Activated CD8-positive, alpha-beta T cell treated with anti-CD3 and anti-CD28 coated beads, Interleukin-2, amount 10 ng/mL, durations not matched to agents 7 days and 5 days (primary cell): ENCODE measurements around the gene EXOC6B. TPM values are rescaled to one million over a fixed set of nuclear protein-coding genes. Genes with fewer than 3 reads are reported as not detected.

ENCODE experiments used
- ATAC-seq: fragments of 150-1000 bp; cut with Tn5 transposase; one replicate; pipeline ENCODE4 v1.10.0; 2021; ENCODE audit warnings: moderate library complexity
- CTCF ChIA-PET: fragments of 350-600 bp; sonication (Branson Sonifier 250); formaldehyde crosslinking; loops from one replicate; lab custom pipeline; 2021; ENCODE audit warnings: antibody characterized with exemption; lab: Charles Lee
- POLR2A ChIA-PET: fragments of 350-600 bp; sonication (Branson Sonifier 250); formaldehyde crosslinking; loops from one replicate; lab custom pipeline; 2021; ENCODE audit warnings: antibody characterized with exemption; lab: Charles Lee
- DNase-seq: peaks from one replicate; pipeline ENCODE4 v3.0.0-alpha.2; 2020
- H3K27ac Mint-ChIP-seq: one replicate; pipeline ENCODE4 v1.8.0; 2021; ENCODE audit warnings: mild to moderate bottlenecking, mixed read lengths
- H3K27me3 Mint-ChIP-seq: one replicate; pipeline ENCODE4 v1.8.0; 2021; ENCODE audit warnings: low read depth, mixed read lengths
- H3K36me3 Mint-ChIP-seq: one replicate; pipeline ENCODE4 v1.8.0; 2021; ENCODE audit warnings: low read depth, mixed read lengths
- H3K4me1 Mint-ChIP-seq: one replicate; pipeline ENCODE4 v1.8.0; 2021; ENCODE audit warnings: low read depth, mixed read lengths
- H3K4me3 Mint-ChIP-seq: one replicate; pipeline ENCODE4 v1.8.0; 2021; ENCODE audit warnings: mild to moderate bottlenecking, mixed read lengths
- H3K9me3 Mint-ChIP-seq: one replicate; pipeline ENCODE4 v1.8.0; 2022; ENCODE audit warnings: mixed read lengths; ENCODE audit not compliant: insufficient read depth
- total RNA-seq, 2 experiments: library from RNA; stranded (reverse); gene quantifications; one replicate each; pipeline ENCODE4 v1.2.3, GENCODE V29; 2021

EXOC6B gene
- total RNA-seq, 2 experiments from 2014 or later, result 17.8 to 18.8 TPM

GRCh38 chr2:72235497-72236415 is 590.1 kb downstream of the EXOC6B start:
- Mint-ChIP-seq H3K27me3 (no peaks in the 10 kb centered on the region), H3K4me3 (no peak overlapping the region), H3K9me3 (no peaks in the 10 kb centered on the region), H3K36me3 (no peaks in the 10 kb centered on the region), H3K4me1 (peaks cover 4% of the 10 kb centered on the region), H3K27ac (no peak overlapping the region)
- ATAC-seq, result no peak
- POLR2A ChIA-PET, result no interaction called here
- DNase-seq, result no peak
- CTCF ChIA-PET, result no interaction called here

- Mint-ChIP-seq H3K27ac (no peak overlapping the region), H3K4me3 (no peak overlapping the region), H3K4me1 (no peaks in the 10 kb centered on the region), H3K9me3 (no peaks in the 10 kb centered on the region), H3K27me3 (no peaks in the 10 kb centered on the region), H3K36me3 (no peaks in the 10 kb centered on the region)
- ChIA-PET CTCF (no interaction called here), POLR2A (no interaction called here)
- no peak for DNase-seq
- no peak for ATAC-seq
Observed at GRCh38 chr2:72233211-72233610, 592.6 kb downstream of the EXOC6B start.

GRCh38 chr2:72222829-72223564 is 602.8 kb downstream of the EXOC6B start:
- CTCF ChIA-PET, result no interaction called here
- ATAC-seq (no peak), DNase-seq (no peak)
- no peak overlapping the region for H3K27ac Mint-ChIP-seq
- no peaks in the 10 kb centered on the region for H3K4me1 Mint-ChIP-seq
- no peaks in the 10 kb centered on the region for H3K36me3 Mint-ChIP-seq
- no peaks in the 10 kb centered on the region for H3K27me3 Mint-ChIP-seq
- H3K4me3 Mint-ChIP-seq, result no peak overlapping the region
- POLR2A ChIA-PET, result no interaction called here
- no peaks in the 10 kb centered on the region for H3K9me3 Mint-ChIP-seq

- ChIA-PET CTCF (no interaction called here), POLR2A (no interaction called here)
- H3K9me3 Mint-ChIP-seq, result no peaks in the 10 kb centered on the region
- no peaks in the 10 kb centered on the region for H3K4me1 Mint-ChIP-seq
- H3K36me3 Mint-ChIP-seq, result no peaks in the 10 kb centered on the region
- DNase-seq, result no peak
- ATAC-seq, result no peak
- no peak overlapping the region for H3K4me3 Mint-ChIP-seq
- H3K27me3 Mint-ChIP-seq, result no peaks in the 10 kb centered on the region
- H3K27ac Mint-ChIP-seq, result no peak overlapping the region
Observed at GRCh38 chr2:72220170-72220569, 605.7 kb downstream of the EXOC6B start.

- DNase-seq (no peak), ATAC-seq (no peak)
- H3K36me3 Mint-ChIP-seq, result no peaks in the 10 kb centered on the region
- POLR2A ChIA-PET, result no interaction called here
- H3K4me1 Mint-ChIP-seq, result no peaks in the 10 kb centered on the region
- H3K27ac Mint-ChIP-seq, result no peak overlapping the region
- no peaks in the 10 kb centered on the region for H3K9me3 Mint-ChIP-seq
- CTCF ChIA-PET, result no interaction called here
- no peak overlapping the region for H3K4me3 Mint-ChIP-seq
- no peaks in the 10 kb centered on the region for H3K27me3 Mint-ChIP-seq
Observed at GRCh38 chr2:72214429-72215143, 611.2 kb downstream of the EXOC6B start.

GRCh38 chr2:72212486-72212855 is 613.4 kb downstream of the EXOC6B start:
- Mint-ChIP-seq H3K36me3 (no peaks in the 10 kb centered on the region), H3K4me3 (no peak overlapping the region), H3K27me3 (no peaks in the 10 kb centered on the region), H3K27ac (no peak overlapping the region), H3K9me3 (no peaks in the 10 kb centered on the region), H3K4me1 (no peaks in the 10 kb centered on the region)
- DNase-seq (no peak), ATAC-seq (no peak)
- POLR2A ChIA-PET, result no interaction called here
- CTCF ChIA-PET, result no interaction called here

- ChIA-PET CTCF (interaction anchor here (0.6 kb wide), 1 partner anchor 140 kb away, joined by 3 read pairs; no protein-coding TSS in a partner anchor), POLR2A (no interaction called here)
- H3K36me3 Mint-ChIP-seq, result no peaks in the 10 kb centered on the region
- no peak overlapping the region for H3K27ac Mint-ChIP-seq
- ATAC-seq (no peak), DNase-seq (no peak)
- H3K9me3 Mint-ChIP-seq, result no peaks in the 10 kb centered on the region
- no peak overlapping the region for H3K4me3 Mint-ChIP-seq
- no peaks in the 10 kb centered on the region for H3K4me1 Mint-ChIP-seq
- no peaks in the 10 kb centered on the region for H3K27me3 Mint-ChIP-seq
Observed at GRCh38 chr2:72211777-72212485, 613.9 kb downstream of the EXOC6B start.

- no peaks in the 10 kb centered on the region for H3K4me1 Mint-ChIP-seq
- CTCF ChIA-PET, result interaction anchor here (0.6 kb wide), 1 partner anchor 140 kb away, joined by 3 read pairs; no protein-coding TSS in a partner anchor
- no peak for ATAC-seq
- DNase-seq, result no peak
- POLR2A ChIA-PET, result no interaction called here
- no peaks in the 10 kb centered on the region for H3K9me3 Mint-ChIP-seq
- H3K4me3 Mint-ChIP-seq, result no peak overlapping the region
- H3K36me3 Mint-ChIP-seq, result no peaks in the 10 kb centered on the region
- H3K27me3 Mint-ChIP-seq, result no peaks in the 10 kb centered on the region
- H3K27ac Mint-ChIP-seq, result no peak overlapping the region
Observed at GRCh38 chr2:72211350-72211749, 614.5 kb downstream of the EXOC6B start.

- Mint-ChIP-seq H3K9me3 (no peaks in the 10 kb centered on the region), H3K27ac (no peak overlapping the region), H3K36me3 (no peaks in the 10 kb centered on the region), H3K4me3 (no peak overlapping the region), H3K27me3 (no peaks in the 10 kb centered on the region), H3K4me1 (no peaks in the 10 kb centered on the region)
- CTCF ChIA-PET, result no interaction called here
- no peak for ATAC-seq
- DNase-seq, result no peak
- POLR2A ChIA-PET, result no interaction called here
Observed at GRCh38 chr2:72210470-72210869, 615.4 kb downstream of the EXOC6B start.

GRCh38 chr2:72208225-72208624 is 617.6 kb downstream of the EXOC6B start:
- no peaks in the 10 kb centered on the region for H3K9me3 Mint-ChIP-seq
- ATAC-seq (no peak), DNase-seq (no peak)
- no peaks in the 10 kb centered on the region for H3K36me3 Mint-ChIP-seq
- ChIA-PET POLR2A (no interaction called here), CTCF (no interaction called here)
- no peaks in the 10 kb centered on the region for H3K4me1 Mint-ChIP-seq
- H3K27me3 Mint-ChIP-seq, result no peaks in the 10 kb centered on the region
- no peak overlapping the region for H3K4me3 Mint-ChIP-seq
- H3K27ac Mint-ChIP-seq, result no peak overlapping the region

GRCh38 chr2:72207334-72207733 is 618.5 kb downstream of the EXOC6B start:
- no peaks in the 10 kb centered on the region for H3K27me3 Mint-ChIP-seq
- H3K27ac Mint-ChIP-seq, result no peak overlapping the region
- DNase-seq, result no peak

More at GRCh38 chr2:72207334-72207733, 618.5 kb downstream of the EXOC6B start:
- H3K9me3 Mint-ChIP-seq, result no peaks in the 10 kb centered on the region
- ChIA-PET POLR2A (no interaction called here), CTCF (no interaction called here)
- ATAC-seq, result no peak
- H3K36me3 Mint-ChIP-seq, result no peaks in the 10 kb centered on the region
- no peaks in the 10 kb centered on the region for H3K4me1 Mint-ChIP-seq
- H3K4me3 Mint-ChIP-seq, result no peak overlapping the region
